Stimulated activated CD4-positive, alpha-beta T cell treated with anti-CD3 and anti-CD28 coated beads, Interleukin-2, amount 100 ng/mL, for 48 hours (primary cell): Measurements from ENCODE around the gene AHRR.
A peak's percentile ranks its signal among the peaks of the same experiment; 100 is the strongest.
"Not testable (repeated sequence)": the region's sequence is repeated elsewhere in the genome, so short reads cannot be mapped to it uniquely, and the experiment has no call there.

Source experiments
- DNase-seq, 2 donors: peaks; one replicate each; pipeline ENCODE4 v3.0.0-alpha.2; 2020

AHRR gene

GRCh38 chr5:306011-306805 lies 15.3 kb upstream of the AHRR start:
- DNase-seq, result no peak

GRCh38 chr5:307306-307705 lies 14.2 kb upstream of the AHRR start:
- DNase-seq, result no peak

- DNase-seq, result no peak
Observed at GRCh38 chr5:307794-308579, 13.5 kb upstream of the AHRR start.

- no peak for DNase-seq
Observed at GRCh38 chr5:308672-309271, 12.7 kb upstream of the AHRR start.

- not testable (repeated sequence) for DNase-seq
Observed at GRCh38 chr5:309831-310230, 11.7 kb upstream of the AHRR start.

- DNase-seq, result no peak
Observed at GRCh38 chr5:310516-310915, 11.0 kb upstream of the AHRR start.

GRCh38 chr5:310941-311434 lies 10.5 kb upstream of the AHRR start:
- DNase-seq, result no peak

GRCh38 chr5:311963-312362 lies 9.6 kb upstream of the AHRR start:
- DNase-seq, result no peak

GRCh38 chr5:312845-313244 lies 8.7 kb upstream of the AHRR start:
- no peak for DNase-seq

- DNase-seq, result no peak
Observed at GRCh38 chr5:313265-313664, 8.2 kb upstream of the AHRR start.

- DNase-seq, result no peak
Observed at GRCh38 chr5:313806-314376, 7.6 kb upstream of the AHRR start.

- DNase-seq, result no peak
Observed at GRCh38 chr5:314676-315487, 6.6 kb upstream of the AHRR start.

- no peak for DNase-seq
Observed at GRCh38 chr5:315488-316209, 5.9 kb upstream of the AHRR start.

GRCh38 chr5:316210-317085 lies 5.1 kb upstream of the AHRR start:
- DNase-seq, result no peak

GRCh38 chr5:317086-317811 lies 4.3 kb upstream of the AHRR start:
- peak in 1 of 2 donors; percentile 39 for DNase-seq

- no peak for DNase-seq
Observed at GRCh38 chr5:318341-318897, 3.1 kb upstream of the AHRR start.

- DNase-seq, result no peak
Observed at GRCh38 chr5:318931-319601, 2.4 kb upstream of the AHRR start.

GRCh38 chr5:320524-321229 lies 837 bp upstream of the AHRR start:
- DNase-seq, result no peak
